C4-2B (cell line): Measurements from ENCODE around the gene TNFRSF12A.

Experiments
- CTCF ChIP-seq: fragments of 450-650 bp; conservative IDR thresholded peaks from 2 replicates; pipeline ENCODE4 v1.5.1; 2017; ENCODE audit warnings: mild to moderate bottlenecking
- ZFX ChIP-seq: fragments of 450-650 bp; IDR thresholded peaks from 2 replicates; pipeline ENCODE4 v1.6.1; 2017

DNA sequence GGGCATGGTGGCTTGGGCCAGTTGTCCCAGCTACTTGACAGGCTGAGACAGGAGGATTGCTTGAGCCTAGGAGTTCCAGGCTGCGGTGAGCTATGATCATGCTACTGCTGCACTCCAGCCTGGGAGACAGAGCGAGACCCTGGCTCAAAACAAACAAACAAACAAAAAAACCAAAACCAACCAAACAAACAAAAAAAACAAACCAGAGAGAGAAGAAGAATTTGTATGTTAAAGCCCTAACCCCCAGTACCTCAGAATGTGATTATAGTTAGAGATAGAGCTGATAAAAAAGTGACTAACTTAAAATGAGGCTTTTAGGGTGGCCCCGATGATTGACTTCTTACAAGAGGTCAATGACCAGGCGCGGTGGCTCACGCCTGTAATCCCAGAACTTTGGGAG, 24.5 kb downstream of the TNFRSF12A start:
- no peak for TF ChIP-seq CTCF
- no peak for TF ChIP-seq ZFX
